ENCODE data around the gene PNMA6E.

Gene PNMA6E

GRCh38 chrX:153353416-153353815 is 47.7 kb downstream of the PNMA6E start:
- DNase-seq (ENCODE audit: low read depth in 4 of 4, low spot score in 1 of 4), result no peak

GRCh38 chrX:153352858-153353257 is 48.3 kb downstream of the PNMA6E start:
- no peak for DNase-seq (ENCODE audit: low read depth in 4 of 4, low spot score in 1 of 4)

DNA sequence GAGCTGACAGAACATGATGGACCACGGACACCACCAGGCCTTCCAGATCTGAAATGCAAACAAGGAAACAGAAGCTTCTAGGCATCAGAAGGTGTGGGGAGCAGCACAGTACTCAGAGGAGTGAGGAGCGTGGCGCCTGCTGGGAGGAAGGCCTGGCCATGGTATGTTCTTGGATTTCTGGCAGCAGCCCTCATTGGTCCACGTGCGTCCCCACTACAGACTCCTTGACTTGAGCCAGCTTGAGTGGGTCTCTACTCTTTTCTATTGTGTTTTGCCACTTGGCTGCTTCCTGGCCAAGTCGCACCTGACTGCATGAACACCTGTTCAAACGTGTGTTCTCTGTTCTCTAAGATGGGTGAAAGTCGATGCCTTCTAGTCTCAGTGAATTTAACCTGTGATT is 49.2 kb downstream of the PNMA6E start:
- DNase-seq (ENCODE audit: low read depth in 4 of 4, low spot score in 1 of 4), result no peak

GRCh38 chrX:153349952-153350351 is 51.2 kb downstream of the PNMA6E start:
- DNase-seq (ENCODE audit: low read depth in 4 of 4, low spot score in 1 of 4), result no peak

DNA sequence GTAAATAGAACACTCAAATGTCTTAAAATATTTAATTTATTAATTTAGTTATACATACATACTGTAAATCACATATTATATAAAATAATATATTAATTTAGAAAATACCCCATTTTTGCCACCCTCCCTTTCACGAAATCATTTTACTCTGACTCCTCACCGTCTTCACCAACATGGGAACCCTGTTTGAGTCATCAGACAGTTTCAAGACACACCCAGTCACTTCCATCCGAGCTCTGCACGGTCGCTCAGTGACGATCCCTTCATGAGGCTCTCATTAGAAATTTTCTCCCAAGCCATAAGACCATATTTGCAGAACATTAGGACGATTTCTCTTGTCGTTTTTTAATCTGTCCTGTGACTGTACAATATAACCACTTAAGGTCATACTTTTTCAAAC is 52.7 kb downstream of the PNMA6E start:
- no peak for DNase-seq (ENCODE audit: low read depth in 4 of 4, low spot score in 1 of 4)

GRCh38 chrX:153347530-153347929 is 53.6 kb downstream of the PNMA6E start:
- DNase-seq (ENCODE audit: low read depth in 4 of 4, low spot score in 1 of 4), result no peak
